ENCODE measurements around the gene SNN.
A peak's percentile ranks its signal among the peaks of the same experiment; 100 is the strongest.

Gene SNN

GRCh38 chr16:11667824-11668622 is at the start of gene SNN:
TSS of gene SNN (plus strand) at chr16:11668455. CDS start at chr16:11676060, 7,605 bp downstream.
- DNase-seq = peak; percentile 68 to 82 (median 77)

GRCh38 chr16:11619327-11619851 is 48.9 kb upstream of the SNN start:
- no peak for DNase-seq

GRCh38 chr16:11620243-11621003 is 47.8 kb upstream of the SNN start:
- DNase-seq = no peak

- DNase-seq = no peak
These were observed 46.7 kb upstream of the SNN start for GRCh38 chr16:11621539-11621919.

GRCh38 chr16:11621920-11622651 is 46.2 kb upstream of the SNN start:
- DNase-seq = peak in 2 of 4 experiments; percentile 52 to 53

- no peak for DNase-seq
These were observed 44.0 kb upstream of the SNN start for GRCh38 chr16:11624205-11624604.

- no peak for DNase-seq
These were observed 43.3 kb upstream of the SNN start for GRCh38 chr16:11624636-11625607.

GRCh38 chr16:11625769-11626168 is 42.5 kb upstream of the SNN start:
- DNase-seq = no peak

- DNase-seq = no peak
These were observed 41.5 kb upstream of the SNN start for GRCh38 chr16:11626657-11627291.

GRCh38 chr16:11627292-11627663 is 41.0 kb upstream of the SNN start:
- DNase-seq = no peak

- no peak for DNase-seq
These were observed 40.3 kb upstream of the SNN start for GRCh38 chr16:11627822-11628457.

GRCh38 chr16:11629071-11630030 is 38.9 kb upstream of the SNN start:
- no peak for DNase-seq

GRCh38 chr16:11630046-11630767 is 38.0 kb upstream of the SNN start:
- DNase-seq = no peak

GRCh38 chr16:11630768-11631056 is 37.5 kb upstream of the SNN start:
- DNase-seq = no peak

GRCh38 chr16:11631214-11631613 is 37.0 kb upstream of the SNN start:
- no peak for DNase-seq

- DNase-seq = no peak
These were observed 35.8 kb upstream of the SNN start for GRCh38 chr16:11632455-11632939.

GRCh38 chr16:11633113-11633512 is 35.1 kb upstream of the SNN start:
- DNase-seq = no peak

GRCh38 chr16:11634312-11634711 is 33.9 kb upstream of the SNN start:
- no peak for DNase-seq

GRCh38 chr16:11635113-11635652 is 33.1 kb upstream of the SNN start:
- DNase-seq = no peak

All from activated CD4-positive, CD25-positive, alpha-beta regulatory T cell (primary cell).